ENCODE data around the gene SLC6A8.

The SLC6A8 gene

DNA sequence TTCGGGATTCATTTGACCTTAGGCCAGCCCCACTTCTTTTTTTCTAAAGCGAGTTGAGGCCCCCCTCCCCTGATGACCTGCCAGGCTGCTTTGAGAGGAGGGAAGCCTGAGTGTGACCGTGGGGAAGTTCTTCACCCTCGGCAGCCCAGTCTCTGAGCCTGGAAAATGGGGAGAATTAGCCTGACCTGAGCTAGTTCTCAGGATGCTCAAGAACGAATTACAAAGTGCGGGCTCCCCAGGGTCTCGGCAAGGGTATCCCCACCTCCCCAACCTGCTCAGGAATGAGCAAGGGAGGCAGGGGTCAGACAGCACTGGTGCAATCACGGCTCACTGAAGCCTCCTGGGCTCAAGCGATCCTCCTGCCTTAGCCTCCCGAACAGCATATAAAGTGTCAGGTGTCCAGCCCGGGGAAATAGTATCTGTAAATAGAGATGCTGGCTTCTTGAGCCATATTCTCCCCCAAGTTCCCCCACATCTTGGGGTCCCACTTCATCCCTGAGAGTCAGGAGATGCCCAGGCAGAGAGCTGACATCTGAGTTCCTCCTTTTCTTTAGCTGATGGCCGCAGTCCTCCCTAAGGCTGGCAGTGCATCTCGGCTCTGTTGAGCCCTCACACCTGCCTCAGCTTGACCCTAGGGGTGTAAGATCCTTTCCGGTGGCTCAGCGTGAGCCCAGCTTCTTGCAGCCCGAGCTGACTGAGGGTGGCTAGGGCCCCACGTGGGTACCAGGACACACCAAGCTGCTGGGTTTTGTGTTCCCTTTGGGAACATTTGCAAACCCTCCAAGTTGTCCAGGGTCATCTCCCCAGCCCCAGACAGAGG lies 39.2 kb upstream of the SLC6A8 start:
- DNase-seq (ENCODE audit: low read depth): no peak

- no peak for DNase-seq (ENCODE audit: low read depth)
Measured at GRCh38 chrX:153649178-153649914, 38.4 kb upstream of the SLC6A8 start.

DNA sequence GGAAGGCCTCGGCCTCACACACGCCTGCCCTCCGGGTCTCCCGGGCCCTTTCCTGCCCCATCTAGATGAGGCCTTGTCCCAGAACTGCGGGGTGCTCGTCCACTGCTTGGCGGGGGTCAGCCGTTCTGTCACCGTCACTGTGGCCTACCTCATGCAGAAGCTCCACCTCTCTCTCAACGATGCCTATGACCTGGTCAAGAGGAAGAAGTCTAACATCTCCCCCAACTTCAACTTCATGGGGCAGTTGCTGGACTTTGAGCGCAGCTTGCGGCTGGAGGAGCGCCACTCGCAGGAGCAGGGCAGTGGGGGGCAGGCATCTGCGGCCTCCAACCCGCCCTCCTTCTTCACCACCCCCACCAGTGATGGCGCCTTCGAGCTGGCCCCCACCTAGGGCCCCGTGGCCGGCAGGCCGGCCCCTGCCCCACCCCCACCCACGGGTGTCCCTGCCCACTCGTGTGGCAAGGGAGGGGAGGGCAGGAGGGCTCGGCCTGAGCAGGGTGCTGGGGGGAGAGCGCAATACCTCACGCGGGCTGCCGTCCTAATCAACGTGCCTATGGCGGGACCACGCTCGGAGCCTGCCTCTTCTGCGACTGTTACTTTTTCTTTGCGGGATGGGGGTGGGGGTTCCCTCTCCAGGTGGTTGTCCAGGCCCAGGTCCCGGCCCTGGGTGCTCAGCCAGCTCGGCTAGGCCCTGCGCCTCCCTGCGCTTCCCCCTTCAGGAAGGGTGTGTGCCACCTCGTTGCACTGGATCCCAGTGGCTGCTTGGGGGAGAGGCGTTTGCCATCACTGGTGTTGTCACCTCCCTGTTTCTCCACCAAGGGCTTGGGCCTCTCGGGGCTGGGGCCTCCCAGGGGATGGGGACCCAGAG lies 37.6 kb upstream of the SLC6A8 start:
- DNase-seq (ENCODE audit: low read depth): no peak

DNA sequence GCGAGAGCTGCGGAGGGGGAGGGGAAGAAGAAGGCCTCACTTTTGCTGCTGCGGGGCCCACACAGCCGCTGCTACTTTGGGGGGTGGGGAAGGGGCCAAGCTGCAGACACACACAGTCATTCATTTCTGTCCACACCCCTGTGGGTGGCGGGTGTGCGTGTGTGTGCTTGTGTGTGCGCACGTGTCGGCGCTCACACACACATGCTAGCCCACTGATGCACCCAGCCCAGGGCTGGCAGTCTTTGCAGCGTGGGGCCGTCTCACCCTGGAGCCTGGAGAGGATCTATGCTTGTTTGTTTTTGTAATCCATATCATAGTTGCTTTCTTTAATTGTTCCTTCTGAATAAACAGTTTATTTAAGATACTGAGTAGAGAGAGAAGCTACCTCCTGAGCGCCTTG lies 36.8 kb upstream of the SLC6A8 start:
- DNase-seq (ENCODE audit: low read depth): no peak

DNA sequence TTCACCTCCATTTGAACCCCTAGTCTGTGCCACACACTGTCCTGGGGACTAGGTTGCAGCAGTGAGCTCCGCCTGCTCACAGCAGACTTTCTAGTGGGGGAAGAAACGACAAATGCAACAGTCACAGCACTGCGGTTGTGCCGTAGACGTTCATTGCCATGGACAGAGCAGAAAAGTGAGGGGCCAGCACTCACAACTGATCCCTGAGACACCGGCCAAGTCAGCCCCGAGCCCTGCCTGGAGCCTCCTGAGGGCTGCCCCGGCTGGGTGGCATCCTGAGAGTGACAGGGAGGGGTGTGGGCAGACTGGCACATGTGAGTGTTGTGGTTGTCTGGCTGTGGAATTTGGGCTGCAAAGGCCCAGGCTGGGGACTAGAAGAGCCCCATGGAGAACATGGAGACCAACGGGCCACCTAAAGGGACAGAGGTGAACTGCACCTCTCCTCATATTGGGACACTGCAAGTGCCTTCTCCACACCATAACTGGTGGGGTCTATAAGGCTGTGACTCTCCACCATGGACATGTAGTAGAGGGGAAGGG lies 36.1 kb upstream of the SLC6A8 start:
- no peak for DNase-seq (ENCODE audit: low read depth)

DNA sequence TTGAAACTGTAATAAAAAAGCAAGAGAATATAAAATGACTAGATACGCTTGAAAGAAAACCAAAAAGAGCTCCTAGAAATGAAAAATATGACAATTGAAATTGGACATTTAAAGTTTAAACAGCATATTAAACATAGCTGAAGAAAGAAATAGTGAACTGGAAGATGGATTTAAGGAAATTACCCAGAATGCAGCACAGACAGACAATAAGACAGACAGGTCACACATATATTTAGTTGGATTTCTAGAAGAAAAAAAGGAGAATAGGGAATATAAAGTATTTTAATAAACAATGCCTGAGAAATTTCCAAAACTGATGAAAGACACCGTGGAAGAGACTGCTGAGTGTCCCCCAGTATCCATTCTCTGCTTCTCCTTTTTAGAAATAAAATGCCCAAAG lies 34.2 kb upstream of the SLC6A8 start:
- DNase-seq (ENCODE audit: low read depth): no peak

DNA sequence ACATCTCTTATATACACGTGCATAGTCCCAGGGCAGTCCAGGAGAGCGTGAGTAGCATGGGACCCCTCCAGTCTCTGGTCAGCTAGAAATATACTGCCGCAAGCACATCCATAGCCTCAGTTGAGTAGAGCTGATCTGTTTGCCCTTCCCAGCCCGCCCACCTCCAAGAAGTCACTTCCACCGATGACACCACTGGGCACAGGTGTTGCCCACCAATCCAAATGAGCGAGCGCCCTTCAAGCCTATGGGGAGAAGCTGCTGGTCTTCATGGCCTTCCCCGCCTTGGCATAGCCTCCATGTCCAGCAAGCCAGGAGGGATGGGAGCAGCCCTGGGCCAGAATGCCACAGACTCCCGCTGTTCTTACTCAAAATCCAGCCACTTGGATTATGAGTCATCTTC lies 30.6 kb upstream of the SLC6A8 start:
- DNase-seq (ENCODE audit: low read depth): no peak

GRCh38 chrX:153659268-153659667 lies 28.5 kb upstream of the SLC6A8 start:
- no peak for DNase-seq (ENCODE audit: low read depth)

- DNase-seq (ENCODE audit: low read depth): peak; percentile 25
Measured at GRCh38 chrX:153662266-153662665, 25.5 kb upstream of the SLC6A8 start.

DNA sequence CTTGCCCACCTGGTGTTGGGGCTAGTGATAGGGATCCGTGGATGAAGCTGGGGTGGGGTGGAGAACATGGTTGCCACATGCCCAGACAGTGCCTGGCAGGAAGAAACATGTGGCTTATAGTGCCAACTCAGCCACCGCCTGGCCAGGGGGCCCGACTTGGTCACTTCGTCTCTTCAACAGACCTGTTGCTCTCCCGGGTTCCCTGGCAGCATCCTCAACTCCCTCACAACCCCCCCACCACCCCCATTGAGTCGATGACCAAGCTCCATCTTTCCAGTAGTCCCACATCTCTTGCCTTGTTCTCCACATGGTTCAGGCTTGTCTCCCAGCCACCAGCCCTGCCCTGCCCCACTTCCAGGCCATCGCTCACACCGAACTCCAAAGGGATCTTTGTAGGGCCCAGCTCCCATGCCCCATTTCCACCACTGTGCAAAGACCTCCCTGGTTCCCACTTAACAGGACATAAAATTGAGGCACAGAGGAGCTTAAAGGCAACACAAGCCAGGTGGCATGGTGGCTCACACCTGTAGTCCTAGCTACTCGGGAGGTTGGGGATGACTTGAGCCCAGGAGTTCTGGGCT lies 21.9 kb upstream of the SLC6A8 start:
- no peak for DNase-seq (ENCODE audit: low read depth)

- DNase-seq (ENCODE audit: low read depth): no peak
Measured at GRCh38 chrX:153667281-153667955, 20.3 kb upstream of the SLC6A8 start.

GRCh38 chrX:153667956-153668396 lies 19.8 kb upstream of the SLC6A8 start:
- peak; percentile 57 for DNase-seq (ENCODE audit: low read depth)

DNA sequence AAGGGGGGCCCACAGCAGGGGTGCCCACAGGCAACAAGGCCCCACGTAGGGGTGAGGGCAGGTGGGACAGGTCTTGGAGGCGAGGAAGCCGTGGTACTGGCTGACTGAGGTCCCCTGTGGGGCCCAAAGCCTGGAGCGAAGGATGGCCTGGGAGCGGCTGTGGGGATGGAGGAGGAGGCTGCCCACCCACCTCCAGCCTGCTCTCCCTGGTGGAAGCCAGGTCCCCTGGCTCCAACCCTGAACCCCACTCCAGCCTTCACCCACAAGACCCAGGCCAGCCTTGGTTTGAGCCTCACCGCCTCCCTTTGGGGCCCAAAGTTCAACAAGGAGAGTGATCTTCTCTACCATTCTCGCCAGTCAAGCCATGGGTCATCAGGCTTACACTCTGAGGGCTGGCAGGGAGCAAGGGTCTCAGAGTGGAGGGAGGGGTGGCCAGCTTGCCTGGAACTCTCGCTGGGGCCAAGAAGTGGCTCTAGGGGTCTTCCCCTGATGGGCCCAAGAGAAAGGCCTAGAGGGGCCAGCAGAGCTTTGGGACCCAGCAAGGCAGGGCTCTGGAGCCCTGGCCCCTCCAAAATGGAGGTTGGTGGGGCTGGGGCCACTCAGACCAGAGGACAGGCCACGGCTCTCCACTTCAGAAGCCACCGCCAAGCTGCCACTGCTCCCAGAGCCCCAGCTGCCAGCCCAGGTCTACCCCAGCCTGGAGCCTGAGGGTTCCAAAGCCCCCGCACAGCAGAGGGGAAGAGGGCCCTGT lies 19.1 kb upstream of the SLC6A8 start:
- DNase-seq (ENCODE audit: low read depth): no peak

DNA sequence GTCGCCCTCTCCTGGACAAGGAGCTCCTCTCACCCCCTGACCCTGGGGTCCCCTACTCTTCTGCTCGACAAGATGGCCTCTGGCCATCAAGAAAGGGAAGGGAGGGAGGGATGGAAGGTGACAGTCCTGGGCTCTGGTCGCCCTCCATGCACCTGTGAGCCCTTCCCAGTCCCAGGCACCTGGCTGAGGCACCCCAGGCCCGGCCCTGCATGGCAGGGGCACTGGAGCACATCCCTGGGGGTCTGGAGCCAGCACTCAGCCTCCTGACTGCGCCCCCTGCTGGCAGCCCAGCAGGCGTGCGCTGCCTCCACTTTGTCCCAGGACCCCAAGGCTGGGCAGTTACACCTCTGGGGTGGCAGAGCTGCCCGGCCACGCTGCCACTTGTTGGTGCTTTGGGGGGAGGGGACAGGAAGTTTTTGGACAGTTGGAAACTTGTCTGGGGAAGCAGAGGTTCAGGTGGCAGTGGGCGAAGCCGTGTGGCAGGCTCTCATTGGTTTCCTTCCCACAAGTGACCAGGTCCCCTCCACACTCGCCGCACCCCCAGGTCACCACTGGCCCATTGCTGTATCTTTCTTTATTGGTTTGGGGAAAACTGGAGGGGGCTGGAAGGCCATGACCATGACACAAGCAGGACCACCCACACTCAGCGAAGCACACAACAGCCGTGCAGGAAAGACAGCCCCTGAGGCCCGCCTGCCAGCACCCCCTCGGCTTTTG lies 18.4 kb upstream of the SLC6A8 start:
- peak; percentile 20 for DNase-seq (ENCODE audit: low read depth)

GRCh38 chrX:153669901-153670731 lies 17.6 kb upstream of the SLC6A8 start:
- no peak for DNase-seq (ENCODE audit: low read depth)

GRCh38 chrX:153670748-153671588 lies 16.8 kb upstream of the SLC6A8 start:
- DNase-seq (ENCODE audit: low read depth): no peak

- DNase-seq (ENCODE audit: low read depth): no peak
Measured at GRCh38 chrX:153671589-153672530, 15.9 kb upstream of the SLC6A8 start.
